Measurements from ENCODE around the gene NAA60.
"Not testable (repeated sequence)": the region's sequence is repeated elsewhere in the genome, so short reads cannot be mapped to it uniquely, and the experiment has no call there.

Gene NAA60

DNA sequence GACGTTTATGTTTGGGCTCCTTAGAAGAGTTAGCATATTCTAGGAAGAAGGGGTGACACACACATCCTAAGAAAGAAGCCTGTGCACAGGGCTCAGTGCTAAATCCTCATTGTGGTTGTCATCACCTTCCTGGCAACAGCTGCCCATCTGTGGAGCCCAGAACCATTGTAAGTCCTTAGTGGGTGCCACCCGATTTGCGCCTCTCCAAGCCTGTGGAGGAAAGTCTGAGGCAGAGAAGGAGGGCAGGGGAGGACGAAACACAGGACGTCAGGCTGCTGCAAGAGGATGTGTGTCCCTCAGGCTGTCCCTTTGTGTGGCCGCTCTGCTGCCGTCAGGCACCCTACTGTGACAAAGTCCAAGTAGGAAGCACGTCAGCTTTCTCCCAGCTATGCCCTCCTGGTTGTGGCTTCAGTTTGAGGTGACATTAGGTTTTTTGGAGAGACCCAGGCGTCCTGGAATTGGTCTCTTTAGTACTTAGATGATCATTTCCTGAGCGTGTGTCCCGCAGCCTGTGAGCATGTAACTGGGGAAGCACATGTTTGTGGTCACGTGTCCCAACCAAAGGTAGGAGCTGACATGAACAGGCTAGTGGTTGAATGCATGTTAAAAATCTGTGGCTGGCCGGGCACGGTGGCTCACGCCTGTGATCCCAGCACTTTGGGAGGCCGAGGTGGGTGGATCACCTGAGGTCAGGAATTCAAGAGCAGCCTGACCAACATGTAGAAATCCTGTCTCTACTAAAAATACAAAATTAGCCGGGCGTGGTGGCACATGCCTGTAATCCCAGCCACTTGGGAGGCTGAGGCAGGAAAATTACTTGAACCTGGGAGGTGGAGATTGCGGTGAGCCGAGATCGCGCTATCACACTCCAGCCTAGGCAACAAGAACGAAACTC lies 68.1 kb downstream of the NAA60 start:
- DNase-seq (ENCODE audit: low spot score) = no peak

GRCh38 chr16:3513892-3514583 lies 70.6 kb downstream of the NAA60 start:
- DNase-seq (ENCODE audit: low spot score) = no peak

- no peak for DNase-seq (ENCODE audit: low spot score)
Observed at GRCh38 chr16:3514621-3515020, 71.1 kb downstream of the NAA60 start.

DNA sequence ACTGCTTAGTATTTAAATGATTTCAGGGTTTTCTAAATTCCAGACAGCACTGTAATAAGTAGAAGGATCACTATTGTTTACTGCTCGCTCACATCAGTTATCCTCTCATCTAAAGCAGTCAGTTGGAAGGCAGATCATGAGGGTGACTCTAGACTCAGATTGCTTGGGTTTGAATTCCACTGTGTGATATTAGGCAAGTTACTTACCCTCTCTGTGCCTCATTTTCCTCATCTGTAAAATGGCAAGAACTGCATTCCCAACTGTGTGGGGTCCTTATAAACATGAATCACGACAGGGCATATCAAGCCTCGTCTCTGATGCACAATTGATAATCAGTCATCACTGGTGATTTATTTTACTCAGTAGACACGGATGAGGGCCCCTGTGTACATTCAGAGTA lies 72.4 kb downstream of the NAA60 start:
- DNase-seq (ENCODE audit: low spot score) = no peak

GRCh38 chr16:3518292-3518985 lies 75.0 kb downstream of the NAA60 start:
- DNase-seq (ENCODE audit: low spot score) = no peak

- DNase-seq (ENCODE audit: low spot score) = no peak
Observed at GRCh38 chr16:3518986-3519348, 75.5 kb downstream of the NAA60 start.

GRCh38 chr16:3519581-3519980 lies 76.1 kb downstream of the NAA60 start:
- no peak for DNase-seq (ENCODE audit: low spot score)

GRCh38 chr16:3520413-3520812 lies 76.9 kb downstream of the NAA60 start:
- no peak for DNase-seq (ENCODE audit: low spot score)

GRCh38 chr16:3520841-3521240 lies 77.4 kb downstream of the NAA60 start:
- DNase-seq (ENCODE audit: low spot score) = no peak

DNA sequence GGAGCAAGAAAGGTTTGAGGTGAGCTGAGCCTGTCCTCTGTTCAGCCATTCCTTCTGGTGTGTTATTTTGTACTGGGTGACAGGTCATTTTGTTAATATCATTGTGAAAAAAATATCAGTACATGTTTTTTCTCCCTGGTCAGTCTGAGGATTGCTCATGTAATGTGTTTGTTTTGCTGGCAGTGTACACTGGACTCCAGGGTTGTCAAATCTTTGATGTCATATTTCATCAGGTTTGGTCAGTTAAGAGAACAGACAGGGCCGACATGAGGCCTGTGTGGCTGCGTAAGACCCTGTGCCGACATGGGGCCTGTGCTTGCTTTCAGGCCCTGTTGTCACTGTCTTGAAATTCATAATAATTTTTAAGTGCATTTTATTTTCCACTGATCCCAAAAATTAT lies 79.8 kb downstream of the NAA60 start:
- DNase-seq (ENCODE audit: low spot score) = no peak

DNA sequence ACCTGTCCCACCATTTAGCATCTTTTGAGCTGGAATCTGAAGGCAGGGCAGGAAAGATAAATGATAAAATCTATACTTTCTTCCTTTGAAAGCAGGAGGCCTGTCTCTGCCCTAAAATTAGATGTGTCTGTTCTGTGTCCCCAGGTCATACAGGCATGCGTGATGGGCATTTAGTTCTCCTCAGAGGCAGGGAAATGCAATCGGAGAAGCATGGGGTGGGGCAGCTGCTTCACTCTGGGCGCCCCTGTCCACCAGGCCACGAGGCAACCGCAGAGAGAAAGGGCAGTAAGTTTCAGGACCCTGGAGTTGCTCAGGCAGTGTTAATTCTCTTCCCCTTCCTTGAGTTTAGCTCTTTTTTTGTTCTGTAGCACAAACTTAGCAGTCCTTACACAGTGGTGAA lies 82.5 kb downstream of the NAA60 start:
- no peak for DNase-seq (ENCODE audit: low spot score)

DNA sequence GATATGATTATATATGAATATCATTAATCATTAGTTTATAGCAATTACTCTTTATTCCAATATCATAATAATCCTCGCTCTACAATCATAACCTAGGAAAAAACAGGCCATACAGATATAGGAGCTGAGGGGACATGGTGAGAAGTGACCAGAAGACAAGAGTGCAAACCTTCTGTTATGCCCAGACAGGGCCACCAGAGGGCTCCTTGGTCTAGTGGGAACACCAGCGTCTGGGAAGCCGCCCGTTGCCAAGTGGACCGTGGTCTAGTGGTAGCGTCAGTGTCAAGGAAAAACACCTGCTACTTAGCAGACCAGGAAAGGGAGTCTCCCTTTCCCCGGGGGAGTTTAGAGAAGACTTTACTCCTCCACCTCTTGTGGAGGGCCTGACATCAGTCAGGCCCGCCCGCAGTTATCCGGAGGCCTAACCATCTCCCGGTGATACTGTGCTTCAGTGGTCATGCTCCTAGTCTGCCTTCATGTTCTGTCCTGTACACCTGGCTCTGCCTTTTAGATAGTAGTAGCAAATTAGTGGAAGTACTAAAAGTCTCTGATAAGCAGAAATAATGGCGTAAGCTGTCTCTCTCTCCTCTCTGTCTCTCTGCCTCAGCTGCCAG lies 83.8 kb downstream of the NAA60 start:
- not testable (repeated sequence) for DNase-seq (ENCODE audit: low spot score)

DNA sequence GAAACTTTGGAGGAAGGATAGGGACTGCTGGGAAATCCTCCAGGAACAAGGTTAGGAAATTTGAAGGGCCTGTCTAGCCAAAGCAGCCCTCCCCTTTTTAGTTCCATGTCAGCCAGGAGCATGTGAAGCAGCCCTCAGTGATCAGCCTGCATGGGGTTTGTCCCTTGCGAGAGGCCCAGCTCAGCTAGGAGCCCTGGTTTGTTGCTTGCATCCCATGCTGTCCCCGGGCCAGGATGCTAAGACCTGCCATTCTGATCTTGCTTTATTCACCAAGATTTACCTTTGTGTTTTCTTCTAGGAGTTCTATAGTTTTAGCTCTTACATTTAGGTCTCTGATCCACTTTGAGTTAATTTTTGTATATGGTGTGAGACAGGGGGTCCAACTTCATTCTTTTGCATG lies 84.9 kb downstream of the NAA60 start:
- no peak for DNase-seq (ENCODE audit: low spot score)

DNA sequence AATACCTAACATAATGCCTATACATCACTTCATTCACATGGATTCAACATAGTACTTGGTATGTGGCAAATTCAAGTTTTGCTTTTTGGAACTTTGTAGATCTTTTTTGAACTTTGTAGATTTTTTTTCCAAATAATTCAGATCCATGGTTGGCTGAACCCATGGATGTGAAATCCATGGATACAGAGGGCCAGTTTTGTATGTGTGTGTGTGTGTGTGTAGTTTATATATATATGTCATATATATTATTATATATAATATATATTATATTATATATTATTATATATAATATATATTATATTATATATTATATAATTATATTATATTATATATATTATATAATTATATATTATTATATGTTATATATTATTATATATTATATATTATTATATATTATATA lies 85.7 kb downstream of the NAA60 start:
- no peak for DNase-seq (ENCODE audit: low spot score)

DNA sequence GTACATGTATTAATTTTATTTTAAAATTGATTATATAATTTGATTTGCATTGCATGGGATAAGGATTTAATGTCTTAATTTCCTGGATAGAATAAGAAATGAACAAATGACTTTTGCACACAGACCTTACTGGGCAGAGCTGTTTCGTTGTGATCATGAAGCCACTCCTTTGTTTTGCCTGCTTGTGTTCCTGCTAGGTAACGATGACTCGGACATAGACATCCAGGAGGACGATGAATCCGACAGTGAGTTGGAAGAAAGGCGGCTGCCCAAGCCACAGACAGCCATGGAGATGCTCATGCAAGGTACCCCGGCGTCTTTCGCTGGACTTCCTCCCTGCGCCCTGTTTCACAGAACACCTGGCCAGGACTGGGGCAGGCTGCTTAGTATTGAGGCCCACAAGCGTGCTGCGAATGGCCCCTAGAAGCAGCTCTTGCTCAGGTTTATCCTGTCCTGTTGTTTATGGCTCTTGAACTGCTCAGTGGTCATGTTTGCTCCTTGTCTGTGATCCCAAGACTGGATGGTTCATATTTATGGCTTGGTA lies 87.0 kb downstream of the NAA60 start:
- no peak for DNase-seq (ENCODE audit: low spot score)

DNA sequence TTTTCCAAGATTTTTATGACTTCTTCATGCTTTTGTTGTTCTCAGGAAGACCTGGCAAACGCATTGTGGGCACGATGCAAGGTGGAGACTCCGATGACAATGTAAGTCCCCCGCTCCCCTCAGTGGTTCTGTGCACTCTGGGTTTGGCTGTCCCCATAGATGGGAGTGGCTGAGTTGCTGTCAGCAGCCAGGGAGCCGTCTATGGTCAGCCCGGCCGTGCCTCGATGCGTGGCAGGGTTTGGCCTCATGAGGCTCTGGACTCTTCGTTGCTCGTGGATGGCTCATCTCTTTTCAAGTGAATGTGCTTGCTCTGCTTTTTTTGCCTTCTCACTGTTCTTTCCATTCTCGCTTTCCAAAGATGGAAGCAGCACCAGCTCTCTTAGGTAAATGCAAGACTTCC lies 89.3 kb downstream of the NAA60 start:
- no peak for DNase-seq (ENCODE audit: low spot score)

DNA sequence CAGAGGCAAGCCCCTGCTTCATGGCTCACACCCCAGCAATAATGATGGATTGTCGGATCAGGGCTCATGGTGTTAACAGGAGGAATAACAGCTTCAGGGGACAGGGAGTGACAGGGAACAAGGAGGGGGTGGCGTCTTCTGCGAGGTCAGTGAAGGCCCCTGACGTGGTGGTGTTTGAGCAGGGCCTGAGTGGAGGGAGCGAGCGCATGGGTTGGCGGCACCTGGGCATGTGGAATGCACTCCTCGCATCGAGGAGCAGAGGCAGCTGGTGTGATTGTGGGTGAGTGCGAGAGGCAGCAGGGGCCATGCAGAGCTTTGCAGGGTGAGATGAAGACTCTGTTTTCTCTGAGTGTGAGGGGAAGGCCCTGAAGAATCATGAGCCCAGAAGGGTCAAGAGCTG lies 90.6 kb downstream of the NAA60 start:
- DNase-seq (ENCODE audit: low spot score) = no peak

GRCh38 chr16:3536271-3536731 lies 92.8 kb downstream of the NAA60 start:
- DNase-seq (ENCODE audit: low spot score) = no peak
